ENCODE data around the gene GZF1.

Gene GZF1

GRCh38 chr20:23410916-23411695 lies 49.1 kb downstream of the GZF1 start:
- no peak overlapping the region for H3K4me3 ChIP-seq (ENCODE audit: low read depth, low read length)
- TF ChIP-seq CTCF (IDR thresholded peaks at IDR 0.05; ENCODE audit: insufficient read depth, low read depth, low read length, missing control alignments) = no peak
- no peak for DNase-seq (ENCODE audit: low read depth)

GRCh38 chr20:23412026-23412425 lies 50.0 kb downstream of the GZF1 start:
- DNase-seq (ENCODE audit: low read depth) = no peak
- no peak overlapping the region for H3K4me3 ChIP-seq (ENCODE audit: low read depth, low read length)
- no peak for TF ChIP-seq CTCF (IDR thresholded peaks at IDR 0.05; ENCODE audit: insufficient read depth, low read depth, low read length, missing control alignments)

GRCh38 chr20:23413862-23414422 lies 52.0 kb downstream of the GZF1 start:
- no peak overlapping the region for H3K4me3 ChIP-seq (ENCODE audit: low read depth, low read length)
- no peak for TF ChIP-seq CTCF (IDR thresholded peaks at IDR 0.05; ENCODE audit: insufficient read depth, low read depth, low read length, missing control alignments)

GRCh38 chr20:23414526-23415188 lies 52.7 kb downstream of the GZF1 start:
- no peak overlapping the region for H3K4me3 ChIP-seq (ENCODE audit: low read depth, low read length)
- DNase-seq (ENCODE audit: low read depth) = no peak
- no peak for TF ChIP-seq CTCF (IDR thresholded peaks at IDR 0.05; ENCODE audit: insufficient read depth, low read depth, low read length, missing control alignments)

More at GRCh38 chr20:23413862-23414422, 52.0 kb downstream of the GZF1 start:
- no peak for DNase-seq (ENCODE audit: low read depth)

- no peak for TF ChIP-seq CTCF (IDR thresholded peaks at IDR 0.05; ENCODE audit: insufficient read depth, low read depth, low read length, missing control alignments)
- DNase-seq (ENCODE audit: low read depth) = no peak
- H3K4me3 ChIP-seq (ENCODE audit: low read depth, low read length) = no peak overlapping the region
Measured at GRCh38 chr20:23415555-23415954, 53.6 kb downstream of the GZF1 start.

- DNase-seq (ENCODE audit: low read depth) = no peak
- no peak for TF ChIP-seq CTCF (IDR thresholded peaks at IDR 0.05; ENCODE audit: insufficient read depth, low read depth, low read length, missing control alignments)
- H3K4me3 ChIP-seq (ENCODE audit: low read depth, low read length) = no peak overlapping the region
Measured at GRCh38 chr20:23415959-23416583, 54.1 kb downstream of the GZF1 start.
